IMR-90 (cell line): ENCODE data around the gene EGR2.

Source experiments
- BHLHE40 ChIP-seq: fragments of 150-350 bp; IDR thresholded peaks from 2 replicates; pipeline ENCODE4 v1.6.1; 2016; ENCODE audit warnings: mild to moderate bottlenecking, low read depth, low read length
- CEBPB ChIP-seq: IDR thresholded peaks from 2 replicates; pipeline ENCODE4 v1.6.1; 2012; ENCODE audit warnings: low read depth, low read length, improper control_type of control experiment
- CTCF ChIP-seq: conservative IDR thresholded peaks from 2 replicates; pipeline ENCODE4 v1.5.1; 2012; ENCODE audit warnings: mild to moderate bottlenecking, low read depth, low read length, improper control_type of control experiment
- MAFK ChIP-seq: IDR thresholded peaks from 2 replicates; pipeline ENCODE4 v1.6.1; 2012; ENCODE audit warnings: low read depth, low read length, improper control_type of control experiment
- MAZ ChIP-seq: IDR thresholded peaks from 2 replicates; pipeline ENCODE4 v1.6.1; 2012; ENCODE audit warnings: low read depth, mild to moderate bottlenecking, low read length, improper control_type of control experiment, moderate library complexity, borderline replicate concordance
- POLR2A ChIP-seq: IDR thresholded peaks from 2 replicates; pipeline ENCODE4 v1.6.1; 2012; ENCODE audit warnings: mild to moderate bottlenecking, low read depth, low read length
- RAD21 ChIP-seq: IDR thresholded peaks from 2 replicates; pipeline ENCODE4 v1.6.1; 2012; ENCODE audit warnings: low read length, improper control_type of control experiment
- RCOR1 ChIP-seq: IDR thresholded peaks from 2 replicates; pipeline ENCODE4 v1.6.1; 2012; ENCODE audit warnings: mild to moderate bottlenecking, low read length, improper control_type of control experiment; ENCODE audit not compliant: insufficient replicate concordance
- RFX5 ChIP-seq: IDR thresholded peaks from 2 replicates; pipeline ENCODE4 v1.8.0; 2012; ENCODE audit warnings: low read depth, mild to moderate bottlenecking, low read length, moderate library complexity
- SMC3 ChIP-seq: fragments of 150-350 bp; IDR thresholded peaks from 2 replicates; pipeline ENCODE4 v1.6.1; 2016; ENCODE audit warnings: low read depth, mild to moderate bottlenecking, antibody characterized with exemption, low read length, moderate library complexity
- TF ChIP-seq, protein P1 (sequence below): fragments of 150-350 bp; IDR thresholded peaks from 2 replicates; pipeline ENCODE4 v1.6.1; 2017; ENCODE audit warnings: mild to moderate bottlenecking, antibody characterized with exemption, low read length, low read depth

DNA sequence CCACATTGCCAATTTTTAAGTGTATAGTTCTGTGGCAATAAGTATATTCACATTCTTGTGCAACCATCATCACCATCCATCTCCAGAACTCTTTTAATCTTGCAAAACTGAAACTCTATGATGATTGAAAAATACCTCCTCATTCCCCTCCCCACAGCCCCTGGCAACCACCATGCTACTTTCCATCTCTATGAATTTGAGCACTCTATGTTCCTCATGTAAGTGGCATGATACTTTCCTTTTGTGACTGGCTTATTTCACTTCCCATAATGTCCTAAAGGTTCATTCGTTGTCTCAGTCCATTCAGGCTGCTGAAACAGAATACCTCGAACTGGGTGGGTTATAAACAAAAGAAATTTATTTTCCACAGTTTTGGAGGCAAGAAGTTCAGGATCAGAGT lies 23.4 kb upstream of the EGR2 start:
- TF ChIP-seq CTCF (no peak), RAD21 (no peak), SMC3 (no peak), POLR2A (no peak), BHLHE40 (no peak), CEBPB (no peak), MAFK (no peak), MAZ (no peak), RFX5 (no peak), RCOR1 (no peak)
- TF ChIP-seq, protein P1, sequence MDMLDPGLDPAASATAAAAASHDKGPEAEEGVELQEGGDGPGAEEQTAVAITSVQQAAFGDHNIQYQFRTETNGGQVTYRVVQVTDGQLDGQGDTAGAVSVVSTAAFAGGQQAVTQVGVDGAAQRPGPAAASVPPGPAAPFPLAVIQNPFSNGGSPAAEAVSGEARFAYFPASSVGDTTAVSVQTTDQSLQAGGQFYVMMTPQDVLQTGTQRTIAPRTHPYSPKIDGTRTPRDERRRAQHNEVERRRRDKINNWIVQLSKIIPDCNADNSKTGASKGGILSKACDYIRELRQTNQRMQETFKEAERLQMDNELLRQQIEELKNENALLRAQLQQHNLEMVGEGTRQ: no peak
